IPS-15b (cell line): Measurements from ENCODE around the gene PHC2.

Source experiments
- H3K27me3 ChIP-seq: one replicate; pipeline ENCODE4 v1.6.1; 2013; ENCODE audit warnings: low read length; ENCODE audit not compliant: control insufficient read depth, insufficient read depth
- H3K36me3 ChIP-seq: one replicate; pipeline ENCODE4 v1.6.1; 2013; ENCODE audit warnings: low read length; ENCODE audit not compliant: control insufficient read depth, insufficient read depth
- H3K4me1 ChIP-seq: one replicate; pipeline ENCODE4 v1.6.1; 2013; ENCODE audit warnings: mild to moderate bottlenecking, low read length; ENCODE audit not compliant: control insufficient read depth, insufficient read depth
- H3K4me3 ChIP-seq: one replicate; pipeline ENCODE4 v1.5.1; 2013; ENCODE audit warnings: low read depth, low read length
- H3K9ac ChIP-seq: one replicate; pipeline ENCODE4 v1.6.1; 2013; ENCODE audit warnings: low read depth, mild to moderate bottlenecking, low read length
- H3K9me3 ChIP-seq: one replicate; pipeline ENCODE4 v1.6.1; 2013; ENCODE audit warnings: mild to moderate bottlenecking, low read length; ENCODE audit not compliant: control insufficient read depth, insufficient read depth

PHC2 gene

GRCh38 chr1:33393524-33393923, 37.4 kb downstream of the PHC2 start:
- H3K9me3 ChIP-seq: no peaks in the 10 kb centered on the region
- H3K27me3 ChIP-seq: no peaks in the 10 kb centered on the region
- no peak overlapping the region for H3K4me3 ChIP-seq

GRCh38 chr1:33392639-33393038, 38.3 kb downstream of the PHC2 start:
- Histone ChIP-seq H3K27me3 (no peaks in the 10 kb centered on the region), H3K36me3 (no peaks in the 10 kb centered on the region), H3K4me1 (peaks cover 11% of the 10 kb centered on the region), H3K9ac (no peak overlapping the region), H3K4me3 (no peak overlapping the region), H3K9me3 (no peaks in the 10 kb centered on the region)

More at GRCh38 chr1:33393524-33393923, 37.4 kb downstream of the PHC2 start:
- H3K36me3 ChIP-seq: no peaks in the 10 kb centered on the region
- H3K4me1 ChIP-seq: peaks cover 11% of the 10 kb centered on the region
- H3K9ac ChIP-seq: no peak overlapping the region

GRCh38 chr1:33392206-33392605, 38.7 kb downstream of the PHC2 start:
- H3K4me1 ChIP-seq: peaks cover 6% of the 10 kb centered on the region
- no peaks in the 10 kb centered on the region for H3K27me3 ChIP-seq
- no peaks in the 10 kb centered on the region for H3K9me3 ChIP-seq
- H3K36me3 ChIP-seq: no peaks in the 10 kb centered on the region
- no peak overlapping the region for H3K4me3 ChIP-seq
- no peak overlapping the region for H3K9ac ChIP-seq

GRCh38 chr1:33391343-33392078, 39.4 kb downstream of the PHC2 start:
- H3K9ac ChIP-seq: no peak overlapping the region
- H3K27me3 ChIP-seq: no peaks in the 10 kb centered on the region
- no peaks in the 10 kb centered on the region for H3K36me3 ChIP-seq
- no peak overlapping the region for H3K4me3 ChIP-seq
- peaks cover 2% of the 10 kb centered on the region for H3K4me1 ChIP-seq
- no peaks in the 10 kb centered on the region for H3K9me3 ChIP-seq

- Histone ChIP-seq H3K9me3 (no peaks in the 10 kb centered on the region), H3K9ac (no peak overlapping the region), H3K4me3 (no peak overlapping the region), H3K27me3 (no peaks in the 10 kb centered on the region), H3K4me1 (peaks cover 2% of the 10 kb centered on the region), H3K36me3 (no peaks in the 10 kb centered on the region)
Measured at GRCh38 chr1:33390542-33390941, 40.4 kb downstream of the PHC2 start.

- Histone ChIP-seq H3K4me3 (no peak overlapping the region), H3K36me3 (no peaks in the 10 kb centered on the region), H3K9ac (no peak overlapping the region), H3K27me3 (no peaks in the 10 kb centered on the region), H3K9me3 (no peaks in the 10 kb centered on the region), H3K4me1 (peaks cover 2% of the 10 kb centered on the region)
Measured at GRCh38 chr1:33388805-33389771, 41.8 kb downstream of the PHC2 start.

- Histone ChIP-seq H3K4me1 (no peaks in the 10 kb centered on the region), H3K36me3 (no peaks in the 10 kb centered on the region), H3K9me3 (no peaks in the 10 kb centered on the region), H3K27me3 (no peaks in the 10 kb centered on the region), H3K4me3 (no peak overlapping the region), H3K9ac (no peak overlapping the region)
Measured at GRCh38 chr1:33387625-33388024, 43.3 kb downstream of the PHC2 start.

GRCh38 chr1:33385251-33385650, 45.6 kb downstream of the PHC2 start:
- H3K9ac ChIP-seq: no peak overlapping the region
- peaks cover 1% of the 10 kb centered on the region for H3K27me3 ChIP-seq
- no peaks in the 10 kb centered on the region for H3K36me3 ChIP-seq
- H3K4me1 ChIP-seq: no peaks in the 10 kb centered on the region
- H3K4me3 ChIP-seq: no peak overlapping the region
- H3K9me3 ChIP-seq: no peaks in the 10 kb centered on the region

- Histone ChIP-seq H3K9me3 (no peaks in the 10 kb centered on the region), H3K27me3 (peaks cover 8% of the 10 kb centered on the region), H3K4me1 (no peaks in the 10 kb centered on the region), H3K36me3 (no peaks in the 10 kb centered on the region), H3K4me3 (no peak overlapping the region), H3K9ac (no peak overlapping the region)
Measured at GRCh38 chr1:33384040-33384812, 46.7 kb downstream of the PHC2 start.

GRCh38 chr1:33383489-33383888, 47.4 kb downstream of the PHC2 start:
- H3K4me3 ChIP-seq: no peak overlapping the region
- H3K9ac ChIP-seq: no peak overlapping the region
- H3K36me3 ChIP-seq: no peaks in the 10 kb centered on the region
- H3K27me3 ChIP-seq: peaks cover 12% of the 10 kb centered on the region
- H3K4me1 ChIP-seq: no peaks in the 10 kb centered on the region
- no peaks in the 10 kb centered on the region for H3K9me3 ChIP-seq

GRCh38 chr1:33382661-33383415, 48.1 kb downstream of the PHC2 start:
- H3K9me3 ChIP-seq: no peaks in the 10 kb centered on the region
- H3K36me3 ChIP-seq: no peaks in the 10 kb centered on the region
- H3K27me3 ChIP-seq: peaks cover 12% of the 10 kb centered on the region
- H3K4me3 ChIP-seq: no peak overlapping the region
- H3K4me1 ChIP-seq: no peaks in the 10 kb centered on the region
- no peak overlapping the region for H3K9ac ChIP-seq
